Stomach smooth muscle (tissue), 2 donors: Measurements from ENCODE around the gene ZBTB20.

Source experiments
- H3K27ac ChIP-seq: one replicate; pipeline ENCODE4 v1.7.0; 2013; ENCODE audit warnings: mild to moderate bottlenecking, low read length, inconsistent platforms
- H3K27me3 ChIP-seq, 2 donors: one replicate each; pipeline ENCODE4 v1.7.0; 2013; ENCODE audit warnings: low read length in 2 of 2; ENCODE audit not compliant: insufficient read depth in 2 of 2, control insufficient read depth in 1 of 2
- H3K36me3 ChIP-seq, 2 donors: one replicate each; pipeline ENCODE4 v1.7.0; 2013; ENCODE audit warnings: low read length in 2 of 2; ENCODE audit not compliant: control insufficient read depth in 2 of 2, insufficient read depth in 2 of 2
- H3K4me1 ChIP-seq: one replicate; pipeline ENCODE4 v1.7.0; 2013; ENCODE audit warnings: low read length; ENCODE audit not compliant: control insufficient read depth, insufficient read depth
- H3K4me3 ChIP-seq, 2 donors: one replicate each; pipeline ENCODE4 v1.7.0; 2013; ENCODE audit warnings: low read length in 2 of 2
- H3K9ac ChIP-seq, 2 donors: one replicate each; pipeline ENCODE4 v1.7.0; 2013; ENCODE audit warnings: low read length in 2 of 2, mild to moderate bottlenecking in 1 of 2
- H3K9me3 ChIP-seq, 2 donors: one replicate each; pipeline ENCODE4 v1.7.0; 2013; ENCODE audit warnings: low read length in 2 of 2; ENCODE audit not compliant: control insufficient read depth in 2 of 2
- donor health status: healthy.
- donor health status: Pancreatic carcinoma.

Gene ZBTB20

GRCh38 chr3:115068799-115069198 is 78.3 kb downstream of the ZBTB20 start:
- H3K4me3 ChIP-seq = no peak overlapping the region
- no peak overlapping the region for H3K27ac ChIP-seq
- H3K9ac ChIP-seq = no peak overlapping the region
- H3K4me1 ChIP-seq = no peaks in the 10 kb centered on the region
- no peaks in the 10 kb centered on the region for H3K27me3 ChIP-seq
- no peaks in the 10 kb centered on the region for H3K9me3 ChIP-seq
- H3K36me3 ChIP-seq = no peaks in the 10 kb centered on the region

- Histone ChIP-seq H3K36me3 (no peaks in the 10 kb centered on the region), H3K9me3 (no peaks in the 10 kb centered on the region), H3K27me3 (no peaks in the 10 kb centered on the region), H3K27ac (no peak overlapping the region), H3K4me3 (no peak overlapping the region), H3K4me1 (no peaks in the 10 kb centered on the region), H3K9ac (no peak overlapping the region)
Observed at GRCh38 chr3:115062412-115062956, 84.6 kb downstream of the ZBTB20 start.

GRCh38 chr3:115062009-115062408 is 85.1 kb downstream of the ZBTB20 start:
- Histone ChIP-seq H3K9ac (no peak overlapping the region), H3K27me3 (no peaks in the 10 kb centered on the region), H3K27ac (no peak overlapping the region), H3K4me1 (no peaks in the 10 kb centered on the region), H3K4me3 (no peak overlapping the region), H3K9me3 (no peaks in the 10 kb centered on the region), H3K36me3 (no peaks in the 10 kb centered on the region)

GRCh38 chr3:115052906-115053305 is 94.2 kb downstream of the ZBTB20 start:
- H3K9me3 ChIP-seq = no peaks in the 10 kb centered on the region
- no peak overlapping the region for H3K27ac ChIP-seq
- H3K4me1 ChIP-seq = no peaks in the 10 kb centered on the region
- H3K9ac ChIP-seq = no peak overlapping the region
- no peaks in the 10 kb centered on the region for H3K36me3 ChIP-seq
- no peak overlapping the region for H3K4me3 ChIP-seq
- no peaks in the 10 kb centered on the region for H3K27me3 ChIP-seq

GRCh38 chr3:115042351-115042750 is 104.7 kb downstream of the ZBTB20 start:
- Histone ChIP-seq H3K27ac (no peak overlapping the region), H3K36me3 (no peaks in the 10 kb centered on the region)

GRCh38 chr3:115040673-115041286 is 106.3 kb downstream of the ZBTB20 start:
- H3K4me3 ChIP-seq = no peak overlapping the region
- H3K9me3 ChIP-seq = no peaks in the 10 kb centered on the region
- no peaks in the 10 kb centered on the region for H3K36me3 ChIP-seq
- no peaks in the 10 kb centered on the region for H3K4me1 ChIP-seq
- H3K9ac ChIP-seq = no peak overlapping the region
- H3K27ac ChIP-seq = no peak overlapping the region
- no peaks in the 10 kb centered on the region for H3K27me3 ChIP-seq

More at GRCh38 chr3:115042351-115042750, 104.7 kb downstream of the ZBTB20 start:
- H3K27me3 ChIP-seq = no peaks in the 10 kb centered on the region
- no peak overlapping the region for H3K9ac ChIP-seq
- no peak overlapping the region for H3K4me3 ChIP-seq
- no peaks in the 10 kb centered on the region for H3K4me1 ChIP-seq
- H3K9me3 ChIP-seq = no peaks in the 10 kb centered on the region

- Histone ChIP-seq H3K9ac (no peak overlapping the region), H3K27ac (no peak overlapping the region), H3K4me1 (no peaks in the 10 kb centered on the region), H3K36me3 (peaks cover 0 to 3% of the 10 kb centered on the region in 2 donors), H3K4me3 (no peak overlapping the region), H3K27me3 (no peaks in the 10 kb centered on the region), H3K9me3 (no peaks in the 10 kb centered on the region)
Observed at GRCh38 chr3:115040246-115040645, 106.8 kb downstream of the ZBTB20 start.

GRCh38 chr3:115038817-115039216 is 108.3 kb downstream of the ZBTB20 start:
- no peak overlapping the region for H3K9ac ChIP-seq
- H3K4me1 ChIP-seq = no peaks in the 10 kb centered on the region
- H3K9me3 ChIP-seq = no peaks in the 10 kb centered on the region
- no peaks in the 10 kb centered on the region for H3K27me3 ChIP-seq
- H3K4me3 ChIP-seq = no peak overlapping the region
- peaks cover 0 to 4% of the 10 kb centered on the region in 2 donors for H3K36me3 ChIP-seq
- H3K27ac ChIP-seq = no peak overlapping the region

GRCh38 chr3:115022835-115023398 is 124.2 kb downstream of the ZBTB20 start:
- Histone ChIP-seq H3K27me3 (no peaks in the 10 kb centered on the region), H3K27ac (no peak overlapping the region)

GRCh38 chr3:115022199-115022598 is 124.9 kb downstream of the ZBTB20 start:
- no peak overlapping the region for H3K9ac ChIP-seq
- no peaks in the 10 kb centered on the region for H3K4me1 ChIP-seq
- no peaks in the 10 kb centered on the region for H3K36me3 ChIP-seq
- no peak overlapping the region for H3K27ac ChIP-seq
- no peak overlapping the region for H3K4me3 ChIP-seq
- H3K9me3 ChIP-seq = no peaks in the 10 kb centered on the region
- no peaks in the 10 kb centered on the region for H3K27me3 ChIP-seq

More at GRCh38 chr3:115022835-115023398, 124.2 kb downstream of the ZBTB20 start:
- Histone ChIP-seq H3K4me1 (no peaks in the 10 kb centered on the region), H3K4me3 (no peak overlapping the region), H3K9ac (no peak overlapping the region), H3K36me3 (no peaks in the 10 kb centered on the region), H3K9me3 (no peaks in the 10 kb centered on the region)

- Histone ChIP-seq H3K27me3 (no peaks in the 10 kb centered on the region), H3K4me3 (no peak overlapping the region), H3K9ac (no peak overlapping the region), H3K4me1 (no peaks in the 10 kb centered on the region), H3K36me3 (no peaks in the 10 kb centered on the region), H3K27ac (no peak overlapping the region), H3K9me3 (no peaks in the 10 kb centered on the region)
Observed at GRCh38 chr3:115021061-115021460, 126.0 kb downstream of the ZBTB20 start.
